Measurements from ENCODE around the gene LMO7.

GRCh38 chr13:75744127-75744526 lies 108.0 kb downstream of the LMO7 start:
- TF ChIP-seq SUZ12 (IDR thresholded peaks at IDR 0.05; ENCODE audit: extremely low read depth, insufficient read depth, insufficient read length): no peak
- TF ChIP-seq ZNF274 (IDR thresholded peaks at IDR 0.05; ENCODE audit: low read depth, low read length): no peak
- no peak for TF ChIP-seq YY1 (IDR thresholded peaks at IDR 0.05; ENCODE audit: insufficient read depth, insufficient read length)

All from NT2/D1 (cell line).